Iris pigment epithelial cell (primary cell): Measurements from ENCODE around the gene GSS.

Source experiments
- DNase-seq: peaks from one replicate; pipeline ENCODE4 v3.0.0-alpha.2; 2011; ENCODE audit warnings: low read depth

Gene GSS

GRCh38 chr20:34993941-34994508 lies 38.4 kb upstream of the GSS start:
- DNase-seq, result no peak

GRCh38 chr20:34992751-34993417 lies 37.3 kb upstream of the GSS start:
- no peak for DNase-seq

- no peak for DNase-seq
These were observed 35.1 kb upstream of the GSS start for GRCh38 chr20:34990661-34991214.

GRCh38 chr20:34990231-34990630 lies 34.6 kb upstream of the GSS start:
- DNase-seq, result no peak

GRCh38 chr20:34989670-34990069 lies 34.1 kb upstream of the GSS start:
- DNase-seq, result no peak

- DNase-seq, result no peak
These were observed 33.5 kb upstream of the GSS start for GRCh38 chr20:34989118-34989517.

GRCh38 chr20:34988191-34988540 lies 32.6 kb upstream of the GSS start:
- no peak for DNase-seq

GRCh38 chr20:34987288-34988190 lies 31.9 kb upstream of the GSS start:
- no peak for DNase-seq

GRCh38 chr20:34986311-34987287 lies 31.0 kb upstream of the GSS start:
- DNase-seq, result no peak

- no peak for DNase-seq
These were observed 30.1 kb upstream of the GSS start for GRCh38 chr20:34985461-34986310.

GRCh38 chr20:34984756-34985261 lies 29.2 kb upstream of the GSS start:
- no peak for DNase-seq

- no peak for DNase-seq
These were observed 28.6 kb upstream of the GSS start for GRCh38 chr20:34983995-34984735.

GRCh38 chr20:34983089-34983820 lies 27.6 kb upstream of the GSS start:
- no peak for DNase-seq

GRCh38 chr20:34982270-34983088 lies 26.9 kb upstream of the GSS start:
- DNase-seq, result no peak

GRCh38 chr20:34980543-34981233 lies 25.1 kb upstream of the GSS start:
- DNase-seq, result no peak

- no peak for DNase-seq
These were observed 24.0 kb upstream of the GSS start for GRCh38 chr20:34979366-34980153.
